ENCODE measurements around the gene COL4A2.
"Not testable (repeated sequence)": the region's sequence is repeated elsewhere in the genome, so short reads cannot be mapped to it uniquely, and the experiment has no call there.

COL4A2 gene

GRCh38 chr13:110379905-110380341 is 72.8 kb downstream of the COL4A2 start:
- DNase-seq (ENCODE audit: low read depth in 2 of 2): no peak

GRCh38 chr13:110380359-110381028 is 73.4 kb downstream of the COL4A2 start:
- no peak for DNase-seq (ENCODE audit: low read depth in 2 of 2)

GRCh38 chr13:110381029-110381360 is 73.9 kb downstream of the COL4A2 start:
- no peak for DNase-seq (ENCODE audit: low read depth in 2 of 2)

DNA sequence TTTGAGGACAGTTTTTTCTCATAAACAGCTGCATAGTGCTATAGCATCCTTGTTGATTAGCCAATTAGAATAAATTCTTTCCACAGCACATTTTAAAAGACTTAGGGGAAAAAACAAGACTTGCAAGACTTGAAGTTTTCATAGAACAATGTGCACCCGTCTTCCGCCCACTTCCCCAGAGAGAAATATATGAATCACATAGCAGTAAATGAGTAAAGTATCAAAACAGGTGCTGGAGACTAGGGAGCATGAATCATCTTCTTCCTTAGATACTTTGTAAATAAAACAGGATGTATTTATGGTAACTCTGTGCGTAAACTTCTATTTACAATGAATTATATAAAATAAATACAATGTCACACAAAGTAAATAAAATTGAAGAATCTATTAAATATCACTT is 75.1 kb downstream of the COL4A2 start:
- no peak for DNase-seq (ENCODE audit: low read depth in 2 of 2)

DNA sequence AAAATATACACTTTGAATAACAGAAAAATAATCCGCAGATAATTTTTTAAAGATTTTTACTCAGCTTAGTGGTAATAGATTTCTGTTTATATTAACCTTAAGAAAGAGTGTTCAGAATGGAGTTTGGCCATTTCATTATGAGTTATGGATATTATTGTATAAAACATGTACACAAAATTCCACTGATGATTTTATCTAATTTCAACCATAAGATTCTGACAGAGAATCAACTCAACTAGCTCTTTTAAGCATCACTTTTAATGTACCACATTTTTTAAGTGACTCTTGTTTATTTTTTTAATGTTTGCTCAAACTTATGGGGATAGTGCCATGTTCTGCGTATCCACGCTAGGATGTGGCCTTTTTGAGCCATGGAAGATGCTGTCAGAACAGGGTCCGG is 75.7 kb downstream of the COL4A2 start:
- DNase-seq (ENCODE audit: low read depth in 2 of 2): no peak

GRCh38 chr13:110387451-110388107 is 80.5 kb downstream of the COL4A2 start:
- no peak for DNase-seq (ENCODE audit: low read depth in 2 of 2)

GRCh38 chr13:110388108-110388943 is 81.2 kb downstream of the COL4A2 start:
- no peak for DNase-seq (ENCODE audit: low read depth in 2 of 2)

DNA sequence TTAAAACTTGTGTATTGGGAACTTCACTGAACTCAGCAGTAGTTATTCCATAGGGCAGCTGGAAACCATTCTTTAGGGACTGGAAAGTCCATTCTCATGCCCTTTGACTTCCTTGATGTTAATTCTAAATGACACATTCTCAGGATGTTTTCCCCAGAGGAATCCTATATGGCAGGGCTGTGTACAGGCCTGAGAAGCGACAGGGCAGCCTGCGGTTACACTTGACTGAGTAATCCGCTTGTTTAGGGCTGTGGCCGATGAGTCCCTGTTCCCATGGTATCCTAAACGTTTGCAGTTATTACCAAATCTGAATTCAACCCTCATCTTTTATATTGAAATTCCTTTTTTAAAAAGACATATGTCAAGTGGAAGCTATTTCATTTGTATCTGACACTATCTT is 83.5 kb downstream of the COL4A2 start:
- no peak for DNase-seq (ENCODE audit: low read depth in 2 of 2)

GRCh38 chr13:110391273-110391672 is 84.2 kb downstream of the COL4A2 start:
- no peak for DNase-seq (ENCODE audit: low read depth in 2 of 2)

GRCh38 chr13:110392510-110393240 is 85.6 kb downstream of the COL4A2 start:
- DNase-seq (ENCODE audit: low read depth in 2 of 2): no peak

DNA sequence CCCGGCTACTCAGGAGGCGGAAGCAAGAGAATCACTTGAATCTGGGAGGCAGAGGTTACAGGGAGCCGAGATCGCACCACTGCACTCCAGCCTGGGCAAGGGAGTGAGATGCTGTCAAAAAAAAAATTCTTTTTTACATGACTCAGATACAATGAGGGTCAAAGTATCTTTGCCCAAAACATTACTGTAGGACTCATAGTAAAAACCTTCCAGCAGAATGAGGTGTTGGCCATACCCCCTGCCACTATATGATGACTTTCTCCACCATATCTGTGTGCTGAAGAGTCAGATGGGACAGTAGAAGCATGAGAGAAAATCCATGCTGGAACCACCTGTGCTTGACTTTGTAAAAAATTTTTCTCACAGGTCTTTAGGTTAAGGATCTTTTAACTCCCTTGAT is 86.7 kb downstream of the COL4A2 start:
- no peak for DNase-seq (ENCODE audit: low read depth in 2 of 2)

DNA sequence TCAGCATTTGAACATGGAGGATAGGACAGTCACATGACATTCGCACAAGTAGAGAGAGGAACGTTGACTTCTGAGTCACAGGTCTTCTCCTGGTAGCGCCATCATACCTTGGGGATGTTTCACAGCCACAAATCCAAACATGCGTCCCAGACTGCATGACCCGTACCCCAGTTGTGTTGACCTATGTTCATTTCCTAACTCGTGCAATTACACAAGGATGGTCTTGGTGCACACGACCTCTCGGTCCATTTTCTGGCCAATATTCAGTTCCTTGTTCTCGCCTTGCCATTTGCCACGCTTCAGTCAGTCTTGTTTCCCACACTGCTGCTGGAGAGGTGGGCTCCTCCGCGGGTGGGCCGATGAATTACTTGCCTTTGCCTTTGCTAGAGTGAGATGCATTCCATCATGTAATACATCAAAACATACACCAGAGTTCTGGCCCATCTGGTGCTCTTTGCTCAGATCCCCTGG is 87.3 kb downstream of the COL4A2 start:
- no peak for DNase-seq (ENCODE audit: low read depth in 2 of 2)

GRCh38 chr13:110395616-110396015 is 88.5 kb downstream of the COL4A2 start:
- DNase-seq (ENCODE audit: low read depth in 2 of 2): not testable (repeated sequence)

DNA sequence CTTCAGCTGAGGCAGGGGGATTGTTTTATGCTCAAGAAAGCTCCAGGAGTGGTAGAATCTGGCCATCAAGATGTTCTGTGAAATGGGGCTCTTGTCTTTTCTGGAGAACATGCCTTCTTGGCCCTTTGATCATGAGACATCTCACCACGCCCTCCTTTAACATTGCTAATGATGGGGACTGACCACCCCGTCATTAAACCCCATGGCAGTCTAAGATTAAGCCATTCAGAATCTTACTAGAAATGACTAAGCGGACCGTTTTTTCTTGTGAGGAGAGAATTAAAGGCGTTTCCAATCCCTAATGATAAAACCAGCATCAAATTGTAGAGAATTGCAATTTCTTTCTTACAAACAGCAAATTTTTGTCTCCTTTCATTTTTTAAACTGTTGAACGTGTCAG is 89.4 kb downstream of the COL4A2 start:
- no peak for DNase-seq (ENCODE audit: low read depth in 2 of 2)

DNA sequence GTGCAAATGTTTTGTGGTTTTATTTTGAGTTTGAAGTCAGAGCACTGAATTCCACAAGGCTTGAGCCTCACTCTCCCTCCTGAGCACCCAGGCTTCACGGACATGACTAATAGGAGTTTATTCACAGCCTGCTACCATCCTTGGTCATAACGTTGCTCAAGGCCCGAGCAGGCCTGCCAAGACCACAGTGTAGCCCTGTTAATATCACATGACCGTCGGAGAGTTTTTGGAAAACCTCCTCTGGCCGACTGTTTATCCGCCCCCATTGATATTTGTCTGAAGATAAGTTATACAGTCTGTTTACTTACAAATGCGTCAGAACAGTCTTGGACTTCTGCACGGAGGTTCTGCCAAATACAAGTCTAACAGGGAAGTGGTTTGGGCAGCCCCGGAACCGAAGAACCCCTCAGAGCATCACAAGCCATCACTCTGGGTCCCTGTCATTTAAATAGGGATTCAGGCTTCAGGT is 89.9 kb downstream of the COL4A2 start:
- no peak for DNase-seq (ENCODE audit: low read depth in 2 of 2)

DNA sequence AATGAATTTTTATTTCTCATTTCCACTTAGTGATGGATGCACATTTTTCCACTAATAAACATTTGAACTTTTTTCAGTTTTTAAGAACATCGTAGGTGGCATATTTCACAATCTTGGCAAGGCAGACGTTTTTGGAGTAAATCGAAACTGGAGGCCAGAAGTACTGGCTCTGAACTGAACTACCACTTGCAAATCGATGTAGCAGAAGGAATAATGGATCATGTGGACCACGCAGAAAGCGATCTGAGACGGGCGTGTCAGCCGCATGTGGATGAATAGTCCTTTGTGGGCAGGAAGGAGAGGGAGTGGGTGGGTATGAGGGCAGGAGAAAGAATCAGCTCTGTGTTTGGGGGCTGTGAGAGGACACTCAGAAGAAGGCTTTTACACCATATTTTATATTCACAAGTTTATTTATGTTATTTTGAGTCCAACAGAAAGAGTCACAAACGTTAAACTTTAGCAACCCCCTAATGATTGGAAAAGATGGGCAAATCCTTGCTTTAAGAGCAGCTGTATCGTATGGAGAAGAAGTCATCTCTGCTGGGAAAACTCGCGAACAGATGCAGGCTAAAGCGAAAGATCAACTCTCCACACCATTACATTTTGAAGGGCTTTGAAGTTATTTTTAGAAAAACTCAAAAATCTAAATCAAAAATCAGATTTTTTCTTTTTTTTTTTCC is 90.5 kb downstream of the COL4A2 start:
- DNase-seq (ENCODE audit: low read depth in 2 of 2): no peak

DNA sequence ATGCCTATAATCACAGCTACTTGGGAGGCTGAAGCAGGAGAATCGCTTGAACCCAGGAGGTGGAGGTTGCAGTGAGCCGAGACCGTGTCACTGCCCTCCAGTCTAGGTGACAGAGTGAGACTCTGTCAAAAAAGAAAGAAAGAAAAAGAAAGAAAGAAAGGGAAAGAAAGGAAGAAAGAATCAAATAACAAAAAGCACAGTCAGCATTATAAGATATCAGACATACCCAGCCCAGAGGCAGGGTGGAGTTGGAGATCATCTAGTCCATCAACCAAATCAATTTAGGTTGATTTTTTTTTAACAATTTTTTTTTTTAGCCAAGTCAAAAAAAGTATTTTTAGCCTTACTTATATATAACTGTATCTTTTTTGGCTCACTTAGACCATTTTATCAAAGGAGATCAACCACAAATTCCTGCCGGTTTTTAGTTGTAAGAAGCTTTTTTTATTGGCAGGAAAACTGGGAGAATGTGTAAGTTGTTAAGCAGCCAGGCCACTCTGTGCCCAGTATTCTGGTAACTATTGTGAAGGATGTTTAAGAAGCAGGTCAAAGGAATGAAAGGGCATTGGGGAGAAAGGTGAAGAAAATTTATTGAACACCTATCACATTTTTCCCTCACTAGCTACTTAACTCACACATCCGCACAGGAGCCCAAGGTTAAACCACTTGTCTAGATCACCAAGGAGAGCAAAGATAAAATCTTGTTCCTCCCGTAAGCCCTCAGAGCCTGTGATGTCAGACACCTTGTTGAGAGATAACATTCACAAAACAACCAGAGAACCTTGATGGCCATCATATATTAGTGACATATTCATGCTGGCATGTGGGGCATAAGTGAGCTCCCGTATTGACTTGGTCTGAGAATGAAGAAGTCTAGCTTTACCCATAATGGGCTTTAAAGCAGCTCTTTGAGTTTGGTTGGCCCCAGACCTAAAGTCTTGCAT is 91.8 kb downstream of the COL4A2 start:
- no peak for DNase-seq (ENCODE audit: low read depth in 2 of 2)

- no peak for DNase-seq (ENCODE audit: low read depth in 2 of 2)
Observed at GRCh38 chr13:110399801-110400200, 92.7 kb downstream of the COL4A2 start.

DNA sequence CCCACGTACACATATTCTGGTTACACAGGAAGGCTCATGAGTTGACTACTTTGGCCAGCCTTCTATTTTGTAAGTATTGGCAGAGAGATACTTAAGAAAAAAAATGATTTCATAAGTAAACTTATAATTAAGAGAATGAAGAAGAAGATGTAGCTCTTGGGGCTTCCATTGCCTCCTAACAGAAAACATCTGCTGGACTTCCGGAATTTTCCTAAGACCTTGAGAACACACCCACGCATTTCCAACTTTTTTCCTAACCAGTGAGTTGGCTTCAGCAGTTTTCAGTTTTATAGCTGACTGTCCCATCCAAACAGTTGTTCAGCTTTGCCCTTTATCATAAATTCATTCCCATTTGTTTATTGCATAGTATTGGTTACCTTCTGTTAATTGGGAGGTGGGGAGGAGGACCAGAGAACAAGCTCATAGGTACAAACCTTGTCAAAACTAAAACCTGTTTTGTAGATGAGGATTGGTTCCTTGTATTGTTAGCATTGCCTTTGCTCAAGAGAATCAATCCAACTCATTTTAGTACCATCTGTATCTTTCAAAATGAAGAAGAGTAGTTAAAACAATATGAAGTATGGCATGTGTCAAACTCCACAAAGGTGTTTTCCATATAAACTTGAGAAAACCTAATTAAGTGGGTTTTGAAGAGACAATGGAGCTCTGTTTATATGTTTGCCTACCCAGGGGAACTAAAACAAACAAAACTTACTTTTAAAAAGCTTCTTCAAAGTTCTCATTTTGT is 93.9 kb downstream of the COL4A2 start:
- DNase-seq (ENCODE audit: low read depth in 2 of 2): no peak
